AG04449 (cell line): Measurements from ENCODE around the gene NUP50.

Experiments
- CTCF ChIA-PET: fragments of 350-600 bp; formaldehyde crosslinking; extraction: SDS; loops from one replicate; lab custom pipeline; 2021; ENCODE audit warnings: antibody characterized with exemption; lab: Yijun Ruan, JAX
- POLR2A ChIA-PET: fragments of 400-600, 350-600 bp; formaldehyde crosslinking; extraction: SDS; loops from one replicate; lab custom pipeline; 2020; ENCODE audit warnings: antibody characterized with exemption, inconsistent platforms; lab: Yijun Ruan, JAX
- DNase-seq: peaks from one replicate; pipeline ENCODE4 v3.0.0-alpha.2; 2010; ENCODE audit warnings: low read depth, low spot score
- H3K4me3 ChIP-seq: 2 replicates; pipeline ENCODE4 v1.5.1; 2011; ENCODE audit warnings: low read depth, mild to moderate bottlenecking, control low read depth, low read length
- CTCF ChIP-seq: IDR thresholded peaks from one replicate; pipeline ENCODE4 v1.5.1; 2011; ENCODE audit warnings: mild to moderate bottlenecking, moderate library complexity, low read length, control low read depth, inconsistent platforms; ENCODE audit not compliant: insufficient read depth; ENCODE audit errors: missing control alignments

NUP50 gene

GRCh38 chr22:45179276-45180049 lies 15.7 kb downstream of the NUP50 start:
- no peak for TF ChIP-seq CTCF
- POLR2A ChIA-PET: no interaction called here
- H3K4me3 ChIP-seq: no peak overlapping the region
- CTCF ChIA-PET: no interaction called here
- no peak for DNase-seq

- ChIA-PET POLR2A (no interaction called here), CTCF (interaction anchor here (1.0 kb wide), 1 partner anchor 83 kb away, joined by 3 read pairs; no protein-coding TSS in a partner anchor)
These were observed 16.5 kb downstream of the NUP50 start for GRCh38 chr22:45180146-45180679.

GRCh38 chr22:45181240-45181639 lies 17.5 kb downstream of the NUP50 start:
- ChIA-PET CTCF (interaction anchor here (1.0 kb wide), 1 partner anchor 84 kb away, joined by 3 read pairs; no protein-coding TSS in a partner anchor), POLR2A (no interaction called here)
- no peak overlapping the region for H3K4me3 ChIP-seq
- DNase-seq: no peak
- no peak for TF ChIP-seq CTCF

More at GRCh38 chr22:45180146-45180679, 16.5 kb downstream of the NUP50 start:
- no peak overlapping the region for H3K4me3 ChIP-seq
- DNase-seq: no peak
- no peak for TF ChIP-seq CTCF

GRCh38 chr22:45181766-45182165 lies 18.0 kb downstream of the NUP50 start:
- TF ChIP-seq CTCF: no peak
- no peak for DNase-seq
- ChIA-PET POLR2A (no interaction called here), CTCF (interaction anchor here (1.3 kb wide), 1 partner anchor 81 kb away, joined by 3 read pairs; no protein-coding TSS in a partner anchor)
- H3K4me3 ChIP-seq: no peak overlapping the region

GRCh38 chr22:45183974-45184373 lies 20.2 kb downstream of the NUP50 start:
- POLR2A ChIA-PET: no interaction called here
- CTCF ChIA-PET: no interaction called here
- no peak overlapping the region for H3K4me3 ChIP-seq
- no peak for TF ChIP-seq CTCF
- no peak for DNase-seq
